DMS114 treated with DMSO at 0.1 percent for 48 hours (cell line): ENCODE data around the gene WNT11.

Experiments
- DNase-seq: peaks from one replicate; lab custom pipeline; 2025; ENCODE audit not compliant: unreplicated experiment; lab: John Stamatoyannopoulos, UW

Gene WNT11

DNA sequence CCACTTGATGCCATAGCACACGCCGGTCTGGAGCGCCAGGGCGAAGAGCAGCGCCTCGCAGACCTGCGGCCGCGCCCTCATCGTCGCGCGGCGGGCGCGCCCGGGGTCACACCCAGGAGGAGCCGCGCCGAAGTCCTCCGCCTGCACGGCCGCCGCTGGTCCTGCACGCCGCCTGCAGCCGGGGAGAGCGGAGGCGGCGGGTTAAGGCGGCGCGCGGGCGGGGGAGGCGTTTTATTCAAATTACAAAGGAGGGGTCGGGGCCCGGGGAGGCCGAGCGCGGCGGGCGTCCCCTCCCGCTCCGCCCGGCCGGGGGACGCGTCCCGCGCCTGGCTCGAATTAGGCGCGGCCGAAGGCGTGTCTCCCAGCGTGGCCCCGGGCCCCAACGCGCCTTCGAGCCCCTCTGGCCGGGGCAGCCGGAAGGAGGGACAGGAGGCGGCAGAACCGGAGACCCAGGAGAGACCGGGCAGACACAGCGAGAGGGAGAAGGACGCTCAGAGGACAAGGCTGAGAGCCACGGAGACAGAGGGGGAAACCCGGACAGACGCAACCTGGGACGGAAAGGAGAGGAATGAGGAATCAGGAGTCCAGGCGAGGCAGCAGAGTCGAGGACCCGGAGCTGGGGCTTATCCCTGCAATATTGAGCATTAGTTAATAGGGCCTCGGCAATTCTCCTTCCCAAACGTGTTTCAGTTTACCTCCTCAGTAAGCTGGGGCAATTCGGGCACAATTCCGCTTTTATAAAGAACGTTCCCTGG is at the start of gene WNT11:
WNT11 (minus strand) TSS at position 176 of the 755 bp plus-strand sequence; CDS start at position 81, 95 bp downstream.
- DNase-seq = no peak

DNA sequence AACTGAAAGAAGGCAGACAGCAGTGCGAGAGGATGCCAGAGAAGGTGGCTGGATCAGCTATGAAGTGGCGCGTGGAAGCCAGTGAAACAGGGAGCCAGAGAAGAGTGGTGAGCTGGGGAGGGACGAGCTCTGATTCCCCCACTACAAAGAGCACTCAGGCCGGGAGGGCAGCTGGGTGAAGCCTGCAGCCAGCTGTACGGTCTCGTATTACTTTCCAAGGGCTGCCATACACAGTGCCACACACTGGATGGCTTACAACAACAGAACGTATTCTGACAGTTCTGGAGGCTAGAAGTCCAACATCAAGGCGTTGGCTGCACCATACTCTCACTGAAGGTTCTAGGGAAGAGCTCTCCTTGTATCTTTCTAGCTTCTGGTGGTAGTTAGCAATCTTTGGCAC is 47.1 kb upstream of the WNT11 start:
- no peak for DNase-seq

DNA sequence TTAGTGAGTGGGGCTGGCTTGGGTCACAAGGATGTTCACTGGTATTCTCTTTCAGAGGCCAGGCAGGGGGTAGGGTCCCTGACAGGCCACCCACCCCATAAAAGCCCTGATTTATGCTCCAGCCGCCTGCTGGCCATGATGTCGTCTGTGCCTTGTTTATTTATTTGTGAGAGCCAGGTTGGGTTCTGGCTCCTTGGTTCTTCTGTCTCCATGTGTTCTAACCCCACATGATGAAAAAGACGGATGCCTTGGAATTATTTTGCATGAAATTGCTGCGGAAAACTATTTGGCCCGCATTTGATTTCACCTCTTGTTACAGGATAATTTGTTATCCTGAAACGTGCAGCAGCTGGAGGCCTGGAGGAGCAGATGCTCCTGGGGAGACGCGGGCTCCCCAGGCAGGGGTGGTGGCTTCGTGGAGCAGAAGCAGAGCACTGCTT is 46.3 kb upstream of the WNT11 start:
- no peak for DNase-seq

DNA sequence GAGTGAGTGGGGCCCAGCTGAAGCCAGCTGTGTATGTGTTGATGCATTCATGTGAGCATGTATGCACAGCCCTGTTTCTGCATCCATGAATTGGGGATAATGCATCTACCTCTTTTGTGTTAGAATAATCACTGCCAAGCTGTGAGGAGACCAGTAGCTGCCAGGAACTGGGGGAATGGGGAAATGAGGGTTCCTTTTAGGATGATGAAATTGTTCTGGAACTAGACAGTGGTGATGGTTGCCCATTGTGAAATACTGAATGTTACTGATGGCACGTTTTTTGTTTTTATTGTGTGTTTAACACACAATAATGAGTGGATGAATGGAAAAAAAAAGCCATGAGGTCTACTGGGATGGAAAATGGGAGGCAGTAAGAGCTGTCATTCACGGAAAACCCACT is 45.3 kb upstream of the WNT11 start:
- no peak for DNase-seq

DNA sequence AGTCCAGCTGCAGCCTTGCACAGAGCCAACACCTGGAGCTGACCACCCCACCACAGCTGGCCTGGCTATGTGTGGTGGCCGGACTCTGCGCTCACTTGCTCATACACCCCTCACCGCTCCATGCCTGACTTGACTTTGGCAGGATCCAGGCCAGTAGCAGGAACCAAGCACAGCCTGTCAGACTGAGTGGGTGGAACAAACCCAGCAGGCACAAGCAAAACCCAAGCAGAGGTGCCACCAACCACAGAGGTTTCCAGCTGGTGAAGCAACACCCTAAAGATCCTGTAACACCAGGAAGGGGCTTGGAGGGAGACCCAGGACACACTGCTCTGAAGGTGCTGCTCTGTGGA is 44.9 kb upstream of the WNT11 start:
- no peak for DNase-seq

DNA sequence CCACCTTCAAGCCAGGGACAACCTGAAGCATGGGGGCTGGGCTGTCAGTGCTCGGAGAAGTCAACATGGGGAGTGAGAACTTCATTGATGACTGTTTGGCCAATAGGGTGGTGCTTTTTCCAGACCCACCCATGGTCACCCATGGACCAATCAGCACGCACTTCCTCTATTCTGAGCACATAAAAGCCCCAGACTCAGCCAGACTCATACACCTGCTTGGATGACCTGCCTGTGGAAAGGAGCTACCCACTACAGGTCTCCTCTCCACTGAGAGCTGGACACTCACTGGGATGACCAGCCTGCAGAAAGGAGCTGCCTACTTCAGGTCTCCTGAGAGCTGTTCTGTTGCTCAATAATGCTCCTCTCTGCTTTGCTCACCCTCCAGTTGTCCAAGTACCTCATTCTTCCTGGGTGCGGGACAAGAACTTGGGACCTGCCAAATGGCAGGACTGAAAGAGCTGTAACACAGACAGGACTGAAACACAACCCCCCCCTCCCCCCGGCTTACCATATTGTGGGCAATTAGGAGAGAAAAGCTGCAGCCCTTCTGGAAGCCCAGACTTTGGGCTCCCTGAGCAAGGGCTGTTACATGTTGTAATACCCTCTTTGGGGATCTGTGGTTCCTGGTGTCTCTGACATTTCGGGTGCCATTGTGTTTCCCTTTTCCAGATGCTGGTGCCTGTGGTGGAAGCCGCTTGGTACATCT is 44.4 kb upstream of the WNT11 start:
- no peak for DNase-seq

DNA sequence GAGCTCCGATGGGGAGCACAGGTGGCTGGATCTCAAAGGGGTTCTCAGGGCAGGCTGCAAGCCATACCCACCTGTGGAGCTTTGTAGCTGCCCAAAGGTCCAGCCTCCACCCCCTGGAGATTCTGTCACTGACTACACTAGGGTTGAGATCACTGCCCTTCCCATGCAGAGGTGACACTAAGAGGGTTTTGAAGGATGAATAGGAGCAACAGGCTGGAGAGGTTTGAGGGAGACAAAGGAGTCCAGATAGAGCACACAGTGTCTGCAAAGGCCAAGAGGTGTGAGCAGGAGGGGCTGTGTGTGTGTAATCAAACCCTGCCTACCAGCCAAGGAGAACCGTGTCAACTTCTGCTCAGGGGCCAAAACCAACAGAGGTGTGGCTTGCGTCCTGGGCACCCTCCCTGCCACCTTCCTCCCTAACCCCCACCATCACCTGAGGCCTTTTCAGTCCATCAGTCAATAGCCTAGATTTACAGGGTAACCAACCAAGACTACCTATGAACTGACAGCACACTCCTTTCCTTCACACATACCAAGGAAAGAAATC is 43.0 kb upstream of the WNT11 start:
- no peak for DNase-seq

DNA sequence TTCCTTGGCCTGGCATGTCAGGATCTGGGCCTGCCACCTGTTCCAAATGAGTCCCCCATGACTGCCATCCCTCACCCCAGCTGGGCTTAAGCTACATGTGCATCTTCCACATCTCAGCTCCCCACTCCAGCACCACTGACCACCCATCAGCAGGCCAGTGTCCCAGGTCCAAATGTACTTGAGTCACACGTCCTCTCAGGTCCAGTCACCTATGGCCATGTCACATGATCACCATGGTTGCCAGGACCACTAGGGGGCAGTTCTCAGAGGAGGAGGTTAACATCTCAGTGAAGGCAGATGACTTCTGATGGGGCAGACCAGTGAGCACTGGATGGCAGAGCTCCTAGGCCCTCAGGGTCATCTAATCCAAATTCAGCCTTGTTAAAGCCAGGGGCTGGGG is 41.9 kb upstream of the WNT11 start:
- no peak for DNase-seq

DNA sequence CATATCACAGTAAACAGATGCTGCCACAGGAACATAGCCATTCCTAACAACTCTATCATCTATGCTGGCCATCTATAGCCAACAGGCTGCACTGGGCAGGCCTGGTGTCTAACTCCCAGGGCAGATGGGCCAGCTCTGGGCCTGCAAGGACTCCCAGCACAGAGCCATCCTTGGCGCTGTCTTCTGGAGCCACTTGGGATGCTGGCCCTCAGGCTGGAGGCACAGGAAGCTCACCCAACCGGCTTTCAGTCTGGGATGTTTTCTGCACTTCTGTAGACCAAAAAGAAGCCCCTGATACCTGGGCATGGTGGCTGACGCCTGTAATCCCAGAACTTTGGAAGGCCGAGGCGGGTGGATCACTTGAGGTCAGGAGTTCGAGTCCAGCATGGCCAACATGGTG is 40.8 kb upstream of the WNT11 start:
- DNase-seq = no peak

DNA sequence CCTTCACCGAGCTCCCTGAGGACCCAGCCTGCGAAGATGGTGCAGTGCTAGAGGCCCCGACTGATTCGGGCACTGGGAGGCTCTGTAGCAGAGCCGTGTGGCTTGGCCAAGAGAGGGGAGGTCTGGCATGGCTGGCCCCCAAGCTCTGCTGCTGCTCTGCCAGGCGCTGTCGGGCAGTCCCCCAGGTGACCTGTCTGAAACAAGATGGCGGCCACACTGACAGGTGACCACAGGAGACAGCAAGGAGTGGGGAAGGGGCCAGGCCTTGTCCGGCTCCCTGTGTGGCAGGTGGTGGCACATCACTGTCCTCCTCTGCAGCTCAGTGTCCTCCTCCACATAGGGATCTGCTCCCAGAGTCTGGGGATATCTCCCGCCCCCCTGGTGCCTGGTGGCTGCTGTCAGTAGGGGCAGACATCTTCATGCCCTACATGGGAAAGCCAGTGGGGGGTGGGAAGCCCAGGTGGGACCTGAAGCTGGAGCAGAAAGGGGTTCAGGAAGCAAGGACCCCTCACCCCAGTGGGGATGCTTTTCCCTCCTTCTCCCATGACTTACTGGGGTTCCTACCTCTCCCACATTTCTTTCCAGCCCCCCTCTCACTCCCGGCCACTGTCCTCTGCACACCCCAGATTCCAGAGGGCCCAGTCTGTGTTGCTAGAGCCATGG is 40.1 kb upstream of the WNT11 start:
- DNase-seq = no peak

DNA sequence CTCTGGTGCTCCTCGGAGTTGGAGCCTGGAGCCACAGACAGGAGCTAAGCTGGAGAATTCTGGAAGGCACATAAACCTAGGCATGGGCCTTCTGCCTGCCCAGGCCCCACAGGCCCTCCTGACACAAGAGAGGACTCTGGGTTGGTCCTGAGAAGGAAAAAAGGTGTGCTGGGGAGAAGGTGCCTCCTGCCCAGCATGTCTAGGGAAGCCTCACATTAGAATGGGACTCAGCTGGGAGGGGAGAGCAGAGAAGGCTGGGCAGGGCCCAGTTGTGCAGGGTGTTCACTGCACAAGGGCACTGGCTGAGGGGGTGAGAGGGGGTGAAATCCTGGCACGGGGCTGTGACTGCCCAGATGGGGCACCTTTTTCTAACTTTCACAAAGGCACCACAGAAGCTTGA is 39.4 kb upstream of the WNT11 start:
- no peak for DNase-seq

DNA sequence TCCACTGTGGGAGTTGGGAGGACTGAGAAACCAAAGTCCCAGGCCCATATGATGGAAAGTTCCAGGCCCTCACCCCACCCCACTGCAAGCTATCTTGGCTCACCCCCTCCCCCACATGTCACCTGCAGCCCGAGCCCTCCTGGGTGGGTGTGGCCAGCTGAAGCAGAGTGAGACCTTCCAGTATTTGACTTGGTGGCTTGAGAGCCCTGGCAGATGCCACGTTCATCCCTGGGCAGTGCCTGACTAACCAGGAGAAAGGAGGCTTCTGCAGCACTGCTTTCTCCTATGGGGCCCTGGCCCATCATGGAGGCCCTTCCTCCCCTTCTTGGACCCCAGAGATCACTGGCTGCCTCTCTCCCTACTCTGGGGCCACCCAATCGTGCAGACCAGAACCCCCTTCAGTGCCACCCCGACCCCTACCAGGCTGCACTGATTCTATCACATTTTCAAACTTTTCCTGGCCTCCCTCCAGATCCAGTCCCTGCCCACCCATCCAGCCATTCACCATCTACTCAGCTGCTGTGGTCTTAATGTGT is 38.1 kb upstream of the WNT11 start:
- DNase-seq = no peak

DNA sequence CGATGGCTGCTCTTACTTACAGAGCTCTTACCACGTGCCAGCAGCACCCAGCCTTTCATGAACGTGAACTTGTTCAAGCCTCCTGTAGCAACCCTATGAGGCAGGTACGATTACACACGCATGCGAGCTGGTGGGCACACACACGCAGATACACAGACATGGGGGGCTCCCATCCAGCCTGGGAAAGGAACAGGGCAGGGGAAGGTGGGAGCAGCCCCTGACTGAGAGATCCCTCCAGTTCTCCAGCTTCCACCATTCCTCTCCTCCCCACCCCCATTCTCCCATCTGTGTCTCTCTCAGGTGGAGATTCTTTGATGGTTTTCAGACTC is 37.6 kb upstream of the WNT11 start:
- DNase-seq = no peak

DNA sequence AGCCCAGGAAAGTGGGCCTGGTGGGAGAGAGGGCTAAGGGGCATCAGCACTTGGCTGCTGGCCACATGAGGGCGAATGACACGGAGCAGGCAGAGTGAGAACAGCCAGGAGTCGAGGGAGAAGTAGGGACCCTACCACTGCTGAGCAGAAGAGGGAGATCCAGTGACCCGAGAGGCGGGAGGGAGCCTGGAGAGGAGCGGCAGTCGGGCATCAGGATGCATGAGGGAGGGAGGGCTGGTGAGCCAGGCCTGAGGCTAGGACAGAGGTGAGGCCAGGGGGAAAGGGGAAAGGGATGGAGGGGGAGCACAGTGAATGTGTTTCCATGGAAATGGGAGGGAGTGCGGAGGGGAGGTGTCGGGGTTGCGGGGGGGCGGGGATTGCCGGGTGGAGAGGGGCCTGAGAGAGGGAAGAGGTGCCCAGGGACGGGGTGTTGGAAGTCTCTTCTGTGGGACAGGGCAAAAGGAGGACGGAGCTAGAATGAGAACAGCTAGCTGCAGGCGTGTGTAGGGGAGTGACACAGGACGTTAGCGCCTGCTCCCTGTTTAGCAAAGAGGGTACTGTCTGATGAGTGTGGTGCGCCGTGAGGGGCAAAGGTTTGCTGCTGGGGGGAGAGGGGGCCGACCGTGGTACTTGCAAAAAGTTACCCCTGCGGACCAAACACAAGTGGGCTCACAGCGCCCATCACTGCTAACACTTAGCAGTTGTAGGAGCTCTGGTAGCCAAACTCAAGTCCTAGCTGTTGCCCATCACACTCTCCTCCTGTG is 37.1 kb upstream of the WNT11 start:
- no peak for DNase-seq

DNA sequence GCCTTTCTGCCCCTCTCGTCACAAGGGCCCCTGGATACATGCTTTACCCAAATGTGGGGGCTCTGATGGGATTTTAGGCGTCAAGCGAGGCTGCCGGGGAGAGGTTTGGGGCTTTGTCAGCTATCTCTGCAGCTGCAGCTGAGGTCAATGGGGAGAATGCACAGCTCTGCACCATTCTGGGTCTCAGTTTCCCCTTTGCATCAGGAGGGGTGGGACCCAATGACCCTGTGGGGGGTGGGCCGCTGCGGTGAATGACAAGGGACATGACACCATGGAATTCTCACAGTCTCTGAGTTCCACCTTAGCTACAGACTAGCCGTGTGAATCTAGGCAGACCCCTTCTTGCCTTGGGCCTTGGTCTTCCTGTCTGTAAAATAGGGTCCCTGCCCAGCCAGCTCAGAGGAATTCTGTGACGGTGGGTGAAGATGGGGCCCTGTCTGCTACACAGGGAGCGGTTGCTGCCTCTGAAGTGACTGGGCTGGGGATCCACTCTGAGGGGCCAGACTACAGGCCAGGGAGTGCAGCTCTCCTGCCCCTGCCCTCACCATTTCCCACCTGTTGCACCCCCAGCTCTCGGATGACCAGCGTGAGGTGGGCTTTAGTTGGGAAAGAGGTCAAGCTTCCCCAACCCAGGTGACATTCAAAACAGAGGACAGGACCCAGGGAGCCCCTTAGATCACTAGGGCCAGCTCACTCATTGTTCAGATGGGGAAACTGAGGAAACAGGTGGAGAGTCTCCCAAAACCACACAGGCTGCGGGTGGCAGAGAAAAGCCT is 35.9 kb upstream of the WNT11 start:
- DNase-seq = no peak

DNA sequence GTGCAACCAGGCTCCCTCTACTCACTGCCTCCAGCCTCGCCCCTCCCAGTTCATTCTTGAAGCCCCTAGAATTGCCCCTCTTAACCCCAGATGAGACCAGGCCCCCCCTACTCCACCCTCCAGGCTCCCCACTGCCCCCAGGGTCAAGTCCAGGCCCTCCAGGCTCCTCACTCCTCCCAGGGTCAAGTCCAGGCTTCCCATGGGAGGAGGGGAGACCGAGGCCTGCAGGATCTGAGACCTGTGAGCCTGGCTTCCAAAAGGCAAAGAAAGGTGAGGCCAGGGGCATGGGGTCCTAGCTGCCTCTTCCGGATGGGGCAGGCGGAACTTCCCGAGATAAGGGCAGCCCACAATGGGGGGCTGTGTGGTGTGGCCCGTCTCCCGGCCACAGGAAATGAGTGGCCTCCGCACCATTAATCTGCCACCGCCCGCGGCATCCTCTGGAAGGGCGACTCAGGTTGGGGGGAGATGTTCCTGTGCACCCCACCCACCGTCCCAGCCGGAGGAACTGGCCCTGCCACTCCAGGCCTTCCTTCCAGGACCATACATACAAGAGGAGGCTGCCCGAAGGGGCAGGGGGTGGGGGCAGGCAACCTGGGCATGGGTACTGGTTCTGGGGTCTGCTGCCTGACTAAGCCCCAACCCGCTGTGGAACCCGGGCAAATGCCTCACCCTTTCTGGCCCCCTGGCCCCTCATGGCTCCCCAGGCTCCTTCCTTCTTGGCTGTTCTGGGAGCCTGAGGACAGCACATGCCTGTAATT is 35.1 kb upstream of the WNT11 start:
- DNase-seq = no peak

DNA sequence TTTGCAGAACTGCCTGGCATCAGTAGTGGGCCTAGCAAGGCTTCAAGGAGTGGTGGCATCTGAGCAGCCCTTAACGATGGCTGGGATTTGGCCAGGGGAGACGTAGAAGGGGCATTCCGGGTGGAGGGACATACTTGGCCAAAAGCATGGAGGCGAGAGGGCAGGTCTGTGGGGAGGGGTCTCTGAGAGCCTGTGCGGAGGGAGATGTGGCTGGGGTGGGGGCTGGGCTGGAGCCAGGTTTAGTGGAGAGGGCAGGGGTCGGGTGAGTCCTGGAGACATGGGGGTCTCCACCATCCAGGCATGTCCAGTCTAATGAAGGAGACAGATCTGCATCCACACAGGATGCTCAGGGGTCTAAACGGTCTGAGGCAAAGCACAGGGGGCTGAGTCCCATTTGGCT is 34.4 kb upstream of the WNT11 start:
- DNase-seq = no peak

DNA sequence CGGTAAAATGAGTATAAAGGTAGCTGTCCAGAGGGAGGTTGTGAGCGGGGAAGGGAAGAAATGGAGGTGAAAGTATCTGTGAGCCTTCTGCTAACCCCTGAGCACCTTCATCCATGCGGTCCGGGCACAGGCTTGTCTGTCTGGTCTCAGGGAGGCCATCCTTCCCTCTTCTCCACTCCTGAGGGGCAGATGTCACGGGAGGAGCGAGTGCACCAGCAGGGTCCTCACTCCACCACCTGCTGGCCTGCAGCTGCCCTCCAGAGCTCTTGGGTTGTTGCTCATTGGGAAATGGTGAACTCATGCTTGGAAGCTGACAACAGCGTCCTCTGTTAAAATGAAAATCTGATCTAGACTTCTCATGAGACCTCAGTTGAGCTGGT is 33.8 kb upstream of the WNT11 start:
- no peak for DNase-seq

DNA sequence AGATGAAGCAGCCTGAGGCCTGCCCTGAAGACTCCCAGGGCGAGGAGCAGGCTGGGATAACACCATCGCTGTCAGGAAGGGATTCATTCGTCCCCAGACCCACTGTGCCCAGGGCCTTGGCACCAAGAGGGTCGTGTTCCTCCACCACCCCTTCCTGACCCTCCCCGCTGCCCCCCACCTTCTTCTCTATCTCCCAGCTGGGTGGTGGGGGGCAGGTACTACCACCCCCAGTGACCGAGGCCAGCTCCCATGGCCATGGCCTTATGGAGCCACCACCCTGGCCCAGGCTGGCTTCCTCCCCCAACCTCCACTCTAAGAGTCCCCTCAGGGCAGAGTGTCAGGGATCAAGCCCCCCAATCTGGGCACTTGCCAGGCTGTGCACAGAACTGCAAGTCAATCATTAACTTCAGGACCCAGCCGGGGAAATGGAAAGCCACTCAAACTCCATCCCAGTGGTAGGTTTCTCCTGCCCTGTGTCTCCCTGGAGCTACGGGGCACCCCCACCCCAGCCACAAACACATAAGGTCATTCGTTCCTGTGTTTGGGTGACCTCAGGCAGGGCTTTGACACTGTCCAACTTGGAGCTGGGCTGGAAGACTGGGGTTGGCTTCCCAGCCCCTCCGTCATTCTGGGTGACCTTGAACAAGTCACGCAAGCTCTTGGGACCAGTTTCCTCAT is 33.3 kb upstream of the WNT11 start:
- DNase-seq = no peak
